ENCODE measurements around the gene PSMB1.
"Not testable (repeated sequence)": the region's sequence is repeated elsewhere in the genome, so short reads cannot be mapped to it uniquely, and the experiment has no call there.

Gene PSMB1

DNA sequence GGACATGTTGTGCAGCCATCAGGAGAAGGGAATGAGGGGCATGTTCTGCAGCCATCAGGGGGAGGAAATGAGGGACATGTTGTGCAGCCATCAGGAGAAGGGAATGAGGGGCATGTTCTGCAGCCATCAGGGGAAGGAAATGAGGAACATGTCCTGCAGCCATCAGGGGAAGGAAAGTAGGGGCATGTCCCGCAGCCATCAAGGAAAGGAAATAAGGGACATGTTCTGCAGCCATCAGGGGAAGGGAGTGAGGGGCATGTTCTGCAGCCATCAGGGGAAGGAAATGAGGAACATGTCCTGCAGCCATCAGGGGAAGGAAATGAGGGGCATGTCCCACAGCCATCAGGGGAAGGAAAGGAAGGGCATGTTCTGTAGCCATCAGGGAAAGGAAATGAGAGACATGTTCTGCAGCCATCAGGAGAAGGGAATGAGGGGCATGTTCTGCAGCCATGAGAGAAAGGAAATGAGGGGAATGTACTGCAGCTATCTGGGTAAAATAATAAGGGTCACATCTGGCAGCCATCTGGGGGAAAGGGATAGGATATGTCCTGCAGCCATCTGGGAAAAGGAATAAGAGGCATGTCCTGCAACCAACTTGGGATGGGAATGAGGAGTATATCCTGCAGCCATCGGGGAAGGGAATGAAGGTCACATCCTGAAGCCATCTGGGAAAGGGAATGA lies 50.2 kb downstream of the PSMB1 start:
- DNase-seq (ENCODE audit: low read depth) = not testable (repeated sequence)

GRCh38 chr6:170502268-170502667 lies 50.8 kb downstream of the PSMB1 start:
- not testable (repeated sequence) for DNase-seq (ENCODE audit: low read depth)

GRCh38 chr6:170500955-170501590 lies 52.0 kb downstream of the PSMB1 start:
- no peak for DNase-seq (ENCODE audit: low read depth)

DNA sequence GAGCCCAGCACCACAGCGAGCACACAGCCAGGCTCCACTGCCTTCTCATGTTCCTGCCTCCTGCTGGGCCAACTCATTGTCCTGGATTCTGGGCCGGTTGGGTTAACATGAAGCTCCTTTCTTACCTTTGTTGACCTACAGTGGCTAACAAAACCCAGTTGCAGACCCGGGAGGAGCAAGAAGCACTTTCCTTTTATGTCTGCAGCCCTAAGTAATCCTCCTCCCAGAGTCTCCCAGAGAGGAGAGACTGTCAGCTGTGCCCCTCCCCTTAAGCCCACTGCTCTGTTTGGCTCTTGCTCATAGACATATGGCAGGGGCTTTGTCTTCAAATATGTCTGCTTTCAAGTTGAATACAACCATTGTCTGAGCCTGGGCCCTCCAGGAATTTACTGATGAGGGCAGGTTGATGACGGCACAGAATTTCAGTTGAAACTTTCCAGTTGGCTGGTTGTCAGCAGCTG lies 55.2 kb downstream of the PSMB1 start:
- no peak for DNase-seq (ENCODE audit: low read depth)

DNA sequence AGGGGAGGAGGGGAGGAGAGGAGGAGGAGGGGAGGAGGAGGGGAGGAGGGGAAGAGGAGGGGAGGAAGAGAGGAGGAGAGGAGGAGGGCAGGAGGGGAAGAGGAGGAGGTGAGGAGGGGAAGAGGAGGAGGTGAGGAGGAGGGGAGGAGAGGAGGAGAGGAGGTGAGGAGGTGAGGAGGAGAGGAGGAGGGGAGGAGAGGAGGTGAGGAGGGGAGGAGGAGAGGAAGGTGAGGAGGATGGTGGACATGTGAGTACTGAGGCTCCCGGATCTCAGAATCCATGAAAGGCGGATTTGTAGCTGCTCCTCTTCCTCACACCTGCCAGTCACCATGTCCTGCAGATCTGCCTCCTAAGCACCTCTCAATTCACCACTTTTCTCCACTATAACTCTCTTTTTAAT lies 59.8 kb downstream of the PSMB1 start:
- DNase-seq (ENCODE audit: low read depth) = no peak

- DNase-seq (ENCODE audit: low read depth) = no peak
These were observed 62.8 kb downstream of the PSMB1 start for GRCh38 chr6:170490259-170490658.

- DNase-seq (ENCODE audit: low read depth) = no peak
These were observed 63.3 kb downstream of the PSMB1 start for GRCh38 chr6:170489836-170490235.

DNA sequence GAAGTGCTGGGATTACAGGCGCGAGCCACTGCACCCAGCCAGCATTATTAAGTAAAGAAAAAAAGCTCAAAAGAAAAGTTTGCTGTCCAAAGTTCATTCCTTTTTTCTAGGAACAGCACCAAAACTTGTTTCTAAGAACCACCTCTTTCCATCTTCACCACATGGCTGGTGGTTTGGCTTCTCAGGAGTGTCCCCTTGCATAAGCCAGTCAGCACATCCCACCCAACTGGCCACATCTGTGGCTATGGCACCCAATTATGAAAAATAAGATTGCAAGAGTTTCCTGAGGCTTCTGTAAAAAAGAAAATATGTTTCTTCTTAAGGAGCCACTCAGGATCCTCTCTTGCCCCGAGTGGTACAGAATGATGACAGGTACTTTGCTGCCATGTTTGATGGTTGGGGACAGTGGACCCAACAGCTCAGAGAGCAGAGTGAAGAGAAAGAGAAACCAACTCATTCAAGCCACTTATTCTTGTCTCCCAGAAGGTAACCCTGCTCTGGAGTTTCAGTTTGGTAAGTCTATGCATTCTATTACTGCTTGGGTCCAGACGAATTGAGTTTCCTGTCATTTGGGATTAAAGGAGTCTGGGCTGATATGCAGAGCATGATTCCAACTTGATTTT lies 65.3 kb downstream of the PSMB1 start:
- DNase-seq (ENCODE audit: low read depth) = no peak

GRCh38 chr6:170485159-170485558 lies 67.9 kb downstream of the PSMB1 start:
- no peak for DNase-seq (ENCODE audit: low read depth)
